ENCODE measurements around the gene USO1.

- TF ChIP-seq CTCF (IDR thresholded peaks at IDR 0.05) (no peak), POLR2A (IDR thresholded peaks at IDR 0.05) (no peak), EP300 (IDR thresholded peaks at IDR 0.05) (no peak), POLR2AphosphoS5 (IDR thresholded peaks at IDR 0.05) (no peak)
These were observed 96.3 kb downstream of the USO1 start for GRCh38 chr4:75820676-75821075.
